Measurements from ENCODE around the gene LEF1.
A peak's percentile ranks its signal among the peaks of the same experiment; 100 is the strongest.

LEF1 gene

GRCh38 chr4:108109997-108110416 is 58.7 kb downstream of the LEF1 start:
- ATAC-seq: no peak
- DNase-seq: no peak

- ATAC-seq (no peak), DNase-seq (no peak)
Observed at GRCh38 chr4:108109111-108109510, 59.6 kb downstream of the LEF1 start.

- ATAC-seq (peak; percentile 86), DNase-seq (peak; percentile 40)
Observed at GRCh38 chr4:108107729-108108382, 60.9 kb downstream of the LEF1 start.

GRCh38 chr4:108107101-108107500 is 61.6 kb downstream of the LEF1 start:
- no peak for ATAC-seq

GRCh38 chr4:108106186-108106585 is 62.5 kb downstream of the LEF1 start:
- ATAC-seq (no peak), DNase-seq (no peak)

More at GRCh38 chr4:108107101-108107500, 61.6 kb downstream of the LEF1 start:
- no peak for DNase-seq

GRCh38 chr4:108103099-108103862 is 65.5 kb downstream of the LEF1 start:
- DNase-seq: no peak
- no peak for ATAC-seq

GRCh38 chr4:108100827-108101226 is 67.9 kb downstream of the LEF1 start:
- ATAC-seq: peak; percentile 55
- DNase-seq: no peak

GRCh38 chr4:108099838-108100237 is 68.9 kb downstream of the LEF1 start:
- ATAC-seq: peak; percentile 61
- no peak for DNase-seq

GRCh38 chr4:108097990-108098553 is 70.7 kb downstream of the LEF1 start:
- DNase-seq: no peak
- ATAC-seq: no peak

GRCh38 chr4:108094923-108095482 is 73.7 kb downstream of the LEF1 start:
- ATAC-seq (peak; percentile 29), DNase-seq (no peak)

GRCh38 chr4:108094131-108094530 is 74.6 kb downstream of the LEF1 start:
- ATAC-seq: no peak
- no peak for DNase-seq

GRCh38 chr4:108092288-108092687 is 76.4 kb downstream of the LEF1 start:
- ATAC-seq: no peak
- no peak for DNase-seq

- DNase-seq: no peak
- ATAC-seq: no peak
Observed at GRCh38 chr4:108087293-108087967, 81.3 kb downstream of the LEF1 start.

- peak; percentile 53 for ATAC-seq
- no peak for DNase-seq
Observed at GRCh38 chr4:108081256-108081655, 87.5 kb downstream of the LEF1 start.

GRCh38 chr4:108080747-108081146 is 88.0 kb downstream of the LEF1 start:
- peak; percentile 44 for DNase-seq
- peak; percentile 67 for ATAC-seq

GRCh38 chr4:108078024-108078733 is 90.6 kb downstream of the LEF1 start:
- ATAC-seq: no peak
- DNase-seq: no peak

- ATAC-seq (peak; percentile 87), DNase-seq (peak; percentile 59)
Observed at GRCh38 chr4:108072300-108072699, 96.4 kb downstream of the LEF1 start.

- DNase-seq: no peak
- ATAC-seq: no peak
Observed at GRCh38 chr4:108070775-108071174, 98.0 kb downstream of the LEF1 start.

- no peak for ATAC-seq
Observed at GRCh38 chr4:108068442-108068841, 100.3 kb downstream of the LEF1 start.

GRCh38 chr4:108060686-108061321 is 107.9 kb downstream of the LEF1 start:
- ATAC-seq (no peak), DNase-seq (no peak)

More at GRCh38 chr4:108068442-108068841, 100.3 kb downstream of the LEF1 start:
- no peak for DNase-seq

GRCh38 chr4:108060164-108060563 is 108.6 kb downstream of the LEF1 start:
- ATAC-seq (no peak), DNase-seq (no peak)

Measured in stimulated activated naive CD8-positive, alpha-beta T cell treated with anti-CD3 and anti-CD28 coated beads, Interleukin-15, Interleukin-2, amounts not matched to agents 100 U/mL and 50 U/mL, for 24 hours (primary cell).